ENCODE results near the gene NPLOC4. TPM values are rescaled to one million over a fixed set of nuclear protein-coding genes. Genes with fewer than 3 reads are reported as not detected.
A peak's percentile ranks its signal among the peaks of the same experiment; 100 is the strongest.

The NPLOC4 gene
- total and polyA plus RNA-seq, 11 donors = 28.2 to 133 (median 99.2) TPM

DNA sequence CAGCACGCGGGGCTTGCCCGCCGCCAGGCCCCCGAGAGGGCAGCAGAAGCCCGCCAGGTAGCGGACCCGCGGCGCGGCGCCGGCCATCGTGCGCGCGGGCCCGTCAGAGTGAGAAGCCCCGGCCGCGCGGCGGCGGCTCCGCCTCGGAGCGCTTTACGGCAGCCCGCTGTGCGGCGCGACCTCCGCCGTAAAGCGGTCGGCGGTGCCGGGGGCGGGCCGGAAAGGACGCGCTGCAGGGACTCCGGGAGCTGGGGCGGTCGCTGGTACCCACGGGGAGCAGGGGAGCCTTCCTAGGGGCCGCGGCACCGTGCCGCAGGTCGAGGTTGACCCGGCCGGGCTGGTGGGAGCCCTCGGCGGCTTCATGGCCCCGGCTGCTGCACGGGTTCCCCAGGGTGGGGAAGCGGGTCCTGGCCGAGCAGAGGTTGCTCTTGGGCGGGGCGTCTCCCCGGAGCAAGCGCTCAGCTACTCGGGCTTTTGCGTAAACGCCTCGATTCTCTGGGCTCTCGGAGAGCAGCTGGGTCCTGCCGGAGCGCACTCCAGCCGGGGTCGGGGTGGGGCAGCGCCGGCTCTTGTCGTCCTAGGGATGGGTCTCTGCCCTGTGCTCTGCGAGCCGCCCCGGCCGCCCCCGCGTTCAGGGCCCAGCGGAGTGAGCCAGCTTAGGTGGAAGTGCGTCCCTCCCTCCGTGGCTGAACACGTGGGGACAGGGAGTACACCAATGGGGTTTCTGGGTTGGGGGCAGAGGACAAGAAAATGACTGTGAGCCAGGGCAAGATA, 84.5 kb downstream of the NPLOC4 start, which contains the start of gene FAAP100:
TSS of gene FAAP100 (minus strand) at position 110 of the 774 bp plus-strand sequence. CDS start at position 87, 23 bp downstream.
- TF ChIP-seq, protein P1, sequence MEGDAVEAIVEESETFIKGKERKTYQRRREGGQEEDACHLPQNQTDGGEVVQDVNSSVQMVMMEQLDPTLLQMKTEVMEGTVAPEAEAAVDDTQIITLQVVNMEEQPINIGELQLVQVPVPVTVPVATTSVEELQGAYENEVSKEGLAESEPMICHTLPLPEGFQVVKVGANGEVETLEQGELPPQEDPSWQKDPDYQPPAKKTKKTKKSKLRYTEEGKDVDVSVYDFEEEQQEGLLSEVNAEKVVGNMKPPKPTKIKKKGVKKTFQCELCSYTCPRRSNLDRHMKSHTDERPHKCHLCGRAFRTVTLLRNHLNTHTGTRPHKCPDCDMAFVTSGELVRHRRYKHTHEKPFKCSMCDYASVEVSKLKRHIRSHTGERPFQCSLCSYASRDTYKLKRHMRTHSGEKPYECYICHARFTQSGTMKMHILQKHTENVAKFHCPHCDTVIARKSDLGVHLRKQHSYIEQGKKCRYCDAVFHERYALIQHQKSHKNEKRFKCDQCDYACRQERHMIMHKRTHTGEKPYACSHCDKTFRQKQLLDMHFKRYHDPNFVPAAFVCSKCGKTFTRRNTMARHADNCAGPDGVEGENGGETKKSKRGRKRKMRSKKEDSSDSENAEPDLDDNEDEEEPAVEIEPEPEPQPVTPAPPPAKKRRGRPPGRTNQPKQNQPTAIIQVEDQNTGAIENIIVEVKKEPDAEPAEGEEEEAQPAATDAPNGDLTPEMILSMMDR (IDR thresholded peaks at IDR 0.05) = no peak
- peak in 1 of 2 donors; percentile 93 for TF ChIP-seq POLR2A (IDR thresholded peaks at IDR 0.05)
- Histone ChIP-seq H3K36me3 (peaks cover 0 to 44% (median 31%) of the 10 kb centered on the region in 9 donors), H3K4me3 (peak within 1 kb of the TSS; percentile 82 to 100 (median 92)), H3K27me3 (no peaks in the 10 kb centered on the region), H3K27ac (peak within 1 kb of the TSS; percentile 77 to 95 (median 90)), H3K4me1 (peaks cover 0 to 58% (median 35%) of the 10 kb centered on the region in 12 donors), H3K9me3 (no peaks in the 10 kb centered on the region)
- intact Hi-C loops (cut with DNase I) = loop anchor here in 5 of 10 donors (5.0 kb wide), 4 partner anchors 35 to 65 kb away; partner anchors contain the start of gene ACTG1 (in 1 of the 5)
- WGBS, 4 donors = 0 to 1% (median 1%) methylated on average over 36 to 85 of the region's 85 CpGs
- DNase-seq (peak; percentile 79 to 90 (median 83)), ATAC-seq (peak; percentile 3 to 73 (median 71))

DNA sequence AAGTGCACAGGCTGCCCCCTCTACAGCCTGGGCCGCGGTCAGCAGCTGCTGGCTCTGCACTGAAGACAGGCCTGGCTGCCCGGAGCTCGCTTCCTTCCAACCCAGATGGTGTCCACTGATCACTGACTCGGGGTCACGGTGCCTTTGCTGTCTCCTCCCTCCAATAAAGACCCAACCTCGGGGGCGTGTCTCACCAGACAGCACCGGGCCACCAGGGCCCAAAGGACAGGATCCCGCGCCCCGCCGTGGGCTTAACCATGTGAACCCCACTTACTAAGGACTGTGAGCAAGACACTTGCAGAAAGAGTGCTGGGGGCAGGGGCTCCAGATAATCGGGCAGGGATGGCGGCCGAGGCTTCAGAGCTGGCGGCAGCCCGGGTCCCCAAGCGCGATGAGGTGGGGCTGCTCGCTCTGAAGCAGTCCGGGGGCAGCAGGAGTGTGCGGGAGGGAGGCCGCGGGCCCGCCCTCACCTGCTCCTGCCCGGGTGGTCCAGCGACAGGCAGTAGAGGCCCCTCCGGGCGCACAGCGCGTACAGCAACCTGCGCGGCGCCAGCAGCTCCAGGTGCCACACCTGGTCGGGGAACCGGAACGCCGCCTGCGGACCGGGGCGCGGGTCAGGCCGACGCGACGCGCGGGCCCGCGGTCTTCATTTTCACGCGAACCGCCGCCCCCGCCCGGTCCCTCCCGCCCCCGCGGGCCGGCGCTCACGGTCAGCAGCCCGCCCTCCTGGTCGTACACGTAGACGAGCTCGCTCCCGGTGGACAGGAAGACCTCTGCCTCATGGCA, 85.3 kb downstream of the NPLOC4 start:
- peak in 1 of 4 donors; percentile 0 for ATAC-seq
- H3K27me3 ChIP-seq = no peaks in the 10 kb centered on the region
- peak overlapping the region; percentile 82 to 100 (median 92) for H3K4me3 ChIP-seq
- DNase-seq = peak in 2 of 5 donors; percentile 30 to 67
- TF ChIP-seq, protein P1 (IDR thresholded peaks at IDR 0.05) = peak in 1 of 12 donors; percentile 6
- no peak for TF ChIP-seq POLR2A (IDR thresholded peaks at IDR 0.05)
- 0 to 2% (median 1%) methylated on average over 26 to 69 of the region's 69 CpGs for WGBS, 4 donors
- H3K27ac ChIP-seq = peak overlapping the region; percentile 77 to 95 (median 90)
- intact Hi-C loops (cut with DNase I) = loop anchor here in 6 of 10 donors (2.0 to 5.0 kb wide), 5 partner anchors 29 to 64 kb away; partner anchors contain the start of gene ACTG1 (in 1 of the 6)
- peaks cover 0 to 50% (median 28%) of the 10 kb centered on the region in 12 donors for H3K4me1 ChIP-seq
- no peaks in the 10 kb centered on the region for H3K9me3 ChIP-seq
- peaks cover 0 to 44% (median 32%) of the 10 kb centered on the region in 9 donors for H3K36me3 ChIP-seq

DNA sequence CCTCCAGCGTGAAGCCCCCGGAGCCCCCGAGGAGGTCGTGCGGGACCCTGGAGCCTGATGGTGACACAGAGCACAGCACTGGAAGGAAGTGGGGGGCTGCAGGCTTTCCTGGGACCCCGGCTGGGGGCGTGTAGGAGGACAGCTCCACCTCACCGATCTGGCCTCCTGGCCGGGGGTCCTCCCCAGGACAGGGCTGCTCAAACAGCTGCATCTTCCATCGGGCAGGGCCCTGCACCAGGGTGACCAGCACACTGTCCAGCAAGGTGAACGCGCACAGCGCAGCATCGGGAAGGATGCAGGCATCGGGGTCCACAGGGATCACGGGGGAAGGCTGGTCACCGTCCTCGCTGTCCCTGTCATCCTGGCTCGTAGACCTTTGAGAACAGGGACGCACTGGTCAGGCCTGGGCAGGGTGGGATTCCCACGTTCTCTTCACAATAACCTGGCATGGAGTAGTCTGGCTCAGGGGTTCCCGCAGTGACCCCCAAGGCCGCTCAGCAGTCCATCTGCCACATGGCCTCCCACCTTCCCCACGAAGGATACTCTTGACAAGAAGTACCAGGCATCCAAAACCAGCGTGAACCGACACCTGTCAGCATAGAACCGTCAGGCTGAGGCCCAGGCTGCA, 86.0 kb downstream of the NPLOC4 start:
- peak in 2 of 5 donors; percentile 25 to 60 for DNase-seq
- intact Hi-C loops (cut with DNase I) = loop anchor here in 6 of 10 donors (2.0 to 5.0 kb wide), 5 partner anchors 28 to 64 kb away; partner anchors contain the start of gene ACTG1 (in 1 of the 6)
- no peak for ATAC-seq

More for the DNA sequence above, 86.0 kb downstream of the NPLOC4 start:
- H3K9me3 ChIP-seq = no peaks in the 10 kb centered on the region
- TF ChIP-seq, protein P1 (IDR thresholded peaks at IDR 0.05) = no peak
- TF ChIP-seq POLR2A (IDR thresholded peaks at IDR 0.05) = no peak
- WGBS, 4 donors = 80 to 93% (median 85%) methylated on average over 16 to 27 of the region's 27 CpGs
- peaks cover 0 to 43% (median 24%) of the 10 kb centered on the region in 12 donors for H3K4me1 ChIP-seq
- H3K4me3 ChIP-seq = peak overlapping the region in 11 of 12 donors; percentile 82 to 100 (median 93)
- H3K27me3 ChIP-seq = no peaks in the 10 kb centered on the region
- H3K27ac ChIP-seq = peak overlapping the region in 3 of 12 donors; percentile 86 to 93 (median 91)
- peaks cover 0 to 46% (median 37%) of the 10 kb centered on the region in 9 donors for H3K36me3 ChIP-seq

Data from heart left ventricle (tissue), 16 donors.